Activated CD8-positive, alpha-beta T cell treated with anti-CD3 and anti-CD28 coated beads for 36 hours (primary cell): ENCODE data around the gene CPSF7. TPM values are rescaled to one million over a fixed set of nuclear protein-coding genes. Genes with fewer than 3 reads are reported as not detected.

Source experiments
- ATAC-seq: fragments of 200-7000 bp; cut with Tn5 transposase; one replicate; pipeline ENCODE4 v1.10.0; 2021; ENCODE audit warnings: mild to moderate bottlenecking, moderate library complexity
- CTCF ChIA-PET: fragments of 350-600 bp; sonication (Branson Sonifier 250); formaldehyde crosslinking; loops from one replicate; lab custom pipeline; 2021; ENCODE audit warnings: antibody characterized with exemption; lab: Charles Lee
- POLR2A ChIA-PET: fragments of 350-600 bp; sonication (Branson Sonifier 250); formaldehyde crosslinking; loops from one replicate; lab custom pipeline; 2021; ENCODE audit warnings: antibody characterized with exemption; lab: Charles Lee
- DNase-seq: peaks from one replicate; pipeline ENCODE4 v3.0.0-alpha.2; 2020
- H3K27ac Mint-ChIP-seq: one replicate; pipeline ENCODE4 v1.8.0; 2021; ENCODE audit warnings: mild to moderate bottlenecking, mixed read lengths
- H3K27me3 Mint-ChIP-seq: one replicate; pipeline ENCODE4 v1.8.0; 2021; ENCODE audit warnings: mixed read lengths
- H3K36me3 Mint-ChIP-seq: one replicate; pipeline ENCODE4 v1.8.0; 2021; ENCODE audit warnings: low read depth, mixed read lengths
- H3K4me1 Mint-ChIP-seq: one replicate; pipeline ENCODE4 v1.8.0; 2021; ENCODE audit warnings: low read depth, mixed read lengths
- H3K4me3 Mint-ChIP-seq: one replicate; pipeline ENCODE4 v1.8.0; 2021; ENCODE audit warnings: mild to moderate bottlenecking, moderate library complexity, mixed read lengths
- H3K9me3 Mint-ChIP-seq: one replicate; pipeline ENCODE4 v1.8.0; 2021; ENCODE audit warnings: mixed read lengths
- CTCF ChIP-seq: fragments of 200-600 bp; IDR thresholded peaks from one replicate; pipeline ENCODE4 v1.8.0; 2022; ENCODE audit warnings: antibody characterized with exemption, mild to moderate bottlenecking
- intact Hi-C: fragments of 100-400 bp; cut with micrococcal nuclease; formaldehyde crosslinking; loops from one replicate; pipeline ENCODE4 v1.10.0; 2022
- total RNA-seq, 2 experiments: library from RNA; stranded (reverse); gene quantifications; one replicate each; pipeline ENCODE4 v1.2.3, GENCODE V29; 2021

The CPSF7 gene
- total RNA-seq, 2 experiments from 2014 or later = 98.5 to 105 TPM

GRCh38 chr11:61411589-61411988 is 18.2 kb downstream of the CPSF7 start:
- H3K27ac Mint-ChIP-seq = no peak overlapping the region
- ChIA-PET CTCF (interaction anchor here (1.2 to 2.0 kb wide), 2 partner anchors 24 to 75 kb away, joined by 4 to 6 read pairs; no protein-coding TSS in a partner anchor), POLR2A (interaction anchor here (0.6 to 2.6 kb wide), 5 partner anchors 10 to 78 kb away, joined by 3 to 12 read pairs (median 3); partner anchors contain the start of genes CPSF7 and SDHAF2)
- H3K9me3 Mint-ChIP-seq = no peaks in the 10 kb centered on the region
- H3K4me3 Mint-ChIP-seq = no peak overlapping the region
- intact Hi-C loops = no loop called here
- H3K4me1 Mint-ChIP-seq = peaks cover 15% of the 10 kb centered on the region
- ATAC-seq = no peak
- H3K27me3 Mint-ChIP-seq = no peaks in the 10 kb centered on the region
- TF ChIP-seq CTCF = no peak
- DNase-seq = no peak
- H3K36me3 Mint-ChIP-seq = peaks cover 71% of the 10 kb centered on the region

GRCh38 chr11:61406991-61407728 is 22.6 kb downstream of the CPSF7 start:
- ChIA-PET CTCF (interaction anchor here (0.7 to 1.3 kb wide), 4 partner anchors 14 to 71 kb away, joined by 3 to 8 read pairs (median 4); no protein-coding TSS in a partner anchor), POLR2A (interaction anchor here (1.4 kb wide), 1 partner anchor 23 kb away, joined by 3 read pairs; the partner anchor contains the start of genes CPSF7 and SDHAF2)
- no peaks in the 10 kb centered on the region for H3K27me3 Mint-ChIP-seq
- TF ChIP-seq CTCF = no peak
- peak overlapping the region; percentile 26 for H3K27ac Mint-ChIP-seq
- DNase-seq (no peak), ATAC-seq (no peak)
- intact Hi-C loops = no loop called here
- H3K4me1 Mint-ChIP-seq = peaks cover 1% of the 10 kb centered on the region
- H3K36me3 Mint-ChIP-seq = peaks cover 61% of the 10 kb centered on the region
- no peaks in the 10 kb centered on the region for H3K9me3 Mint-ChIP-seq
- no peak overlapping the region for H3K4me3 Mint-ChIP-seq

GRCh38 chr11:61406067-61406466 is 23.7 kb downstream of the CPSF7 start:
- Mint-ChIP-seq H3K27ac (no peak overlapping the region), H3K9me3 (no peaks in the 10 kb centered on the region), H3K36me3 (peaks cover 52% of the 10 kb centered on the region), H3K4me3 (no peak overlapping the region), H3K4me1 (peaks cover 1% of the 10 kb centered on the region), H3K27me3 (no peaks in the 10 kb centered on the region)
- TF ChIP-seq CTCF = no peak
- POLR2A ChIA-PET = no interaction called here
- no peak for ATAC-seq
- no peak for DNase-seq
- CTCF ChIA-PET = interaction anchor here (0.6 to 1.3 kb wide), 3 partner anchors 12 to 29 kb away, joined by 3 to 8 read pairs (median 3); no protein-coding TSS in a partner anchor
- intact Hi-C loops = no loop called here

GRCh38 chr11:61404641-61405040 is 25.1 kb downstream of the CPSF7 start:
- no peaks in the 10 kb centered on the region for H3K27me3 Mint-ChIP-seq
- peaks cover 1% of the 10 kb centered on the region for H3K4me1 Mint-ChIP-seq
- no peak overlapping the region for H3K4me3 Mint-ChIP-seq
- H3K36me3 Mint-ChIP-seq = peaks cover 42% of the 10 kb centered on the region
- intact Hi-C loops = no loop called here
- DNase-seq (no peak), ATAC-seq (no peak)
- POLR2A ChIA-PET = interaction anchor here (1.0 kb wide), 1 partner anchor 12 kb away, joined by 3 read pairs; the partner anchor contains the start of gene TMEM216
- TF ChIP-seq CTCF = no peak
- CTCF ChIA-PET = interaction anchor here (1.4 to 6.9 kb wide), 2 partner anchors 19 to 30 kb away, joined by 4 to 43 read pairs; no protein-coding TSS in a partner anchor
- H3K9me3 Mint-ChIP-seq = no peaks in the 10 kb centered on the region
- H3K27ac Mint-ChIP-seq = peak overlapping the region; percentile 30

- CTCF ChIA-PET = interaction anchor here (1.4 to 6.9 kb wide), 2 partner anchors 18 to 31 kb away, joined by 4 to 43 read pairs; no protein-coding TSS in a partner anchor
Measured at GRCh38 chr11:61404103-61404502, 25.7 kb downstream of the CPSF7 start.

More at GRCh38 chr11:61404103-61404502, 25.7 kb downstream of the CPSF7 start:
- Mint-ChIP-seq H3K27ac (no peak overlapping the region), H3K4me3 (no peak overlapping the region), H3K27me3 (no peaks in the 10 kb centered on the region), H3K36me3 (peaks cover 39% of the 10 kb centered on the region), H3K4me1 (peaks cover 1% of the 10 kb centered on the region), H3K9me3 (no peaks in the 10 kb centered on the region)
- TF ChIP-seq CTCF = no peak
- no peak for ATAC-seq
- POLR2A ChIA-PET = interaction anchor here (1.1 kb wide), 1 partner anchor 22 kb away, joined by 4 read pairs; no protein-coding TSS in a partner anchor
- intact Hi-C loops = no loop called here
- DNase-seq = no peak
